ENCODE measurements around the gene HES5. TPM values are rescaled to one million over a fixed set of nuclear protein-coding genes. Genes with fewer than 3 reads are reported as not detected.

The HES5 gene
- total RNA-seq, 2 donors from 2014 or later, result not detected

DNA sequence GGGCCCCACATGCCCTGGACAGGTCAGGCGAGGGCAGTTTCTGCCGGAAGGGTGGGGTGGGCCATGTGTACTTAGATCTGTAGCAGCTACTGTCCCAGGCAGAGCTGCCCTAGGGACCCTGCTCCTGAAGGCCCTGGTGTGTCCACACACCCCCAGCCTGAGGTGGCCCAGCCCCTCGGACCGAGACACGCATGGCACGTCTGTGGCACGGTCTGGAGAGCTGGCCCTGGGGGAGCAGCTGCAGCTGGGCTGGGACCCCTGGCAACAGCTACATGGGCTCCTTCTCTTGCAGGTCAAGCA, 28.3 kb downstream of the HES5 start:
- Mint-ChIP-seq H3K27me3 (no peaks in the 10 kb centered on the region), H3K4me3 (no peak overlapping the region), H3K27ac (no peak overlapping the region), H3K4me1 (peaks cover 5% of the 10 kb centered on the region), H3K9me3 (no peaks in the 10 kb centered on the region), H3K36me3 (ENCODE audit: low read depth) (no peaks in the 10 kb centered on the region)
- no peak for ATAC-seq (replicated peaks)

DNA sequence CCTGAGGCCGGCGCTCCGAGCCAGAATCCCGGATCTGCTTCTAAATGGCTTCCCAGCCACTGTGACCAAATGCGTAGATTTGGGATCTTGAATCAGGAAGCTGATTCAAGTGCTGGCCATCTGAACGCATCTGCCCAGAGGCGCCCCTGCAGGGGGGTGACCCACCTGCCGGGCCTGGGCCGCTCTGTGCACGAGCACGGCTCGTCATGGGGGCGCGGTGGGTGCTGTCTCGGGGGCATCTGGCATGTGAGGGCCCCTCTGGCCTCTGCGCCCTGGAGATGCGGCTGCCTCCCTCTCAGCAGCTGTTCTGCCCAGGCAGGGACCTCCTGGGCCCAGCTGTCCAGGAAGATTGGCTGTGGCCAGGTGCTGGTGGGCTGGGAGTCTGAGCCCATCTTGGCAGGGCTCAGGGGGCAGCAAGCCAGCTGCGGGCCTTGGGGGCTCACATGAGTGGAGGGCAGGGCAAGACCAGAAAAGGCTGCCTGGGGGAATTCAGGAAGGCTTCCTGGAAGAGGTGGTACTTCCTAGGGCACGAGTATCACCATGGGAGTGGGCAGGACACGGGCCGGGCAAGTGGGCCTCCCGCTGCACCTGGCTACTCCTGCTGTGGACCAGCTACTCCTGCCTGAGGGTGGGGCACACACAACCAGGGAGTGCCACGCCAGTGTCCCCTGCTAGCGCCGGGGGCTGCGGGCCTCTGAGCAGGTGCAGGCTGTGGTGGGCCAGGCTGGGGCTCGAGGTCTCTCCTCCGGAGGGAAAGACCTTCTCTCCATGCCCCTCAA, 28.8 kb downstream of the HES5 start:
- Mint-ChIP-seq H3K4me1 (peaks cover 5% of the 10 kb centered on the region), H3K27ac (no peak overlapping the region), H3K36me3 (ENCODE audit: low read depth) (no peaks in the 10 kb centered on the region), H3K9me3 (no peaks in the 10 kb centered on the region), H3K27me3 (no peaks in the 10 kb centered on the region), H3K4me3 (no peak overlapping the region)
- ATAC-seq (replicated peaks), result no peak

DNA sequence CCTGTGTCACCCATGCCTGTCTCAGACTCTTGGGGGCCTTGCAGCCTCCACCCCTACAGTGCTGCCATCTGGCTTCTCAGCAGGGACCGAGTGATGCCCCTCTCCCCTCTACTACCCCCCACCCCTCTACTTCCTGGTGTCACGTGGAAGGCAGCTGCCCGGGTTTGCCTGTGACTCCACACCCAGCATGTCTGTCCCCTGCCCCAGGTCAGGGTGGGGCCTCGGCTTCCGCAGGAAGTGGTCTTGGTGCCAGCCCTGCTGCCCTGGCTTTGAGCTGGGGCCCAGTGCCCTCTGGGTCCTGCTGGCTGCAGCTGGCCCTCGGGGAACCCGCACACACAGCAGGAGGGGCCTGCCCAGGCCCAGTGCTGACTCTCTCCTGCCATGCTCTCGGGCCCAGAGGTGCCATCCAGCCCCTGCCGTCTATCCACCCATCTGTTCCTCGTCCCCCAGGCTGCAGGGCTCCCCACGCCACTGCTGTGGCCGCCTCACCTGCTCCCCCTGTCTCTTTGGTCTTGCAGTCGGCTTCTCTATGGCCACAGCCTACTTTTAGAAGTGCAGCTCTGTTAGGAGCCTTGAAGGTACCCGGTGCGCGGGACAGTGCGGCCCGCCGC, 30.0 kb downstream of the HES5 start:
- Mint-ChIP-seq H3K27ac (peak overlapping the region; percentile 79), H3K27me3 (no peaks in the 10 kb centered on the region), H3K36me3 (ENCODE audit: low read depth) (no peaks in the 10 kb centered on the region), H3K9me3 (no peaks in the 10 kb centered on the region), H3K4me3 (no peak overlapping the region), H3K4me1 (peaks cover 5% of the 10 kb centered on the region)
- ATAC-seq (replicated peaks), result peak; percentile 22

DNA sequence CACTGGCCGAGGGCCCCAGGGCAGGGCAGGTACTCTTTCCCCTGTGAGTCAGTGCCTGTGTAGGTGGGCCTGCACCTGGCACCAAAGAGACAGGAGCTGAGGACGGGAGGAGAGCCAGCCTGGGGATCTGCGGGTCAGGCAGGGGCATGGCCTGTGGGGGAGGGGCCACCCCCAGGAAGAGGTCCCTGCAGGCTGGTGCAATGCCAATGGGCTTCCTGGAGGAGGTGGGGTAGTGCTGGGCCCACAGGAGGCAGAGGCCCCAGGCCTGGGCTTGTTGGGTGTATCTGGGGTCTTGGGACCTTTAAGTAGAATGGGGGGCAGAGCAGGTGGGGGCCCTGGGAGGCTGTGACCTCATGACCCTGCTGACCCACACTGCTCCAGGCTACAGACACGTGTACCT, 30.8 kb downstream of the HES5 start:
- Mint-ChIP-seq H3K27me3 (no peaks in the 10 kb centered on the region), H3K4me1 (peaks cover 5% of the 10 kb centered on the region), H3K9me3 (no peaks in the 10 kb centered on the region), H3K36me3 (ENCODE audit: low read depth) (no peaks in the 10 kb centered on the region), H3K4me3 (no peak overlapping the region), H3K27ac (no peak overlapping the region)
- no peak for ATAC-seq (replicated peaks)

DNA sequence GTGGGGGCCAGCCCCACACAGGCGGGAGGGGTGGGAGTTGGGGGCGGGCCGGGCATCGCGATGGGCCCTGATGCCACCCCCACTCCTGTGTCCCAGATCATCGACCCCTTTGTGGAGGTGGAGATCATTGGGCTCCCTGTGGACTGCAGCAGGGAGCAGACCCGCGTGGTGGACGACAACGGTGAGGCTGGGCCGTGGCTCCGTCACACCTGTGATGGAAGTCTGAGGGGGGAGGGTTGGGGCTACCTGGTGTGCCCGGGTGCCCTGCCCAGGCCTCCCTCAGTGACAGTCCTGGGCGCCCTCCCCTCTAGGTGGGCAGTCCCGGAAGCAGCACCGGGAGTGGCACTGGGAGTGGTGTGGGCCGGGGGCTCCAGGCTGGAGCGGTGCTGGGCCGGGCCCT, 31.4 kb downstream of the HES5 start:
- no peak for ATAC-seq (replicated peaks)

DNA sequence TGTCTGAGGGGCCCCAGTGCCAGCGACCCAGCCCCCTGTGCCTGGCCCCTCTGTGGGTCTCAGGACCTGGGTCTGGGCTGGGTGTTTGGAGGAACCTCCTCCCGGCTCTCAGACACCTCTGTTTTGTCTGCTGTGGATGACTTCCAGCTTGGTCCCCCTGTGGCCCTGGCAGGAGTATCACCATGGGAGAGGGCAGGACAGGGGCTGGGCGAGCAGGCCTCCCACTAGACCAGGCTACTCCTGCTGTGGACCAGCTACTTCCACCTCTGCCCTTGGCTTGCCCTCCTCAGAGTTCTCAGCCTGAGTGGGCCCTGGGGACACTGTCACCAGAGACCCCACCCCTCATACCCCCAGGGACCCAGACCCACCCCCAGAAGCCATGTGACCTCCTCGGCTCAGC, 32.2 kb downstream of the HES5 start:
- Mint-ChIP-seq H3K4me1 (peaks cover 5% of the 10 kb centered on the region), H3K36me3 (ENCODE audit: low read depth) (no peaks in the 10 kb centered on the region), H3K4me3 (no peak overlapping the region), H3K9me3 (no peaks in the 10 kb centered on the region), H3K27me3 (no peaks in the 10 kb centered on the region), H3K27ac (no peak overlapping the region)
- no peak for ATAC-seq (replicated peaks)

More for the DNA sequence above, 31.4 kb downstream of the HES5 start:
- no peaks in the 10 kb centered on the region for H3K36me3 Mint-ChIP-seq (ENCODE audit: low read depth)
- H3K27ac Mint-ChIP-seq, result no peak overlapping the region
- H3K4me1 Mint-ChIP-seq, result peaks cover 5% of the 10 kb centered on the region
- H3K4me3 Mint-ChIP-seq, result no peak overlapping the region
- no peaks in the 10 kb centered on the region for H3K27me3 Mint-ChIP-seq
- no peaks in the 10 kb centered on the region for H3K9me3 Mint-ChIP-seq

DNA sequence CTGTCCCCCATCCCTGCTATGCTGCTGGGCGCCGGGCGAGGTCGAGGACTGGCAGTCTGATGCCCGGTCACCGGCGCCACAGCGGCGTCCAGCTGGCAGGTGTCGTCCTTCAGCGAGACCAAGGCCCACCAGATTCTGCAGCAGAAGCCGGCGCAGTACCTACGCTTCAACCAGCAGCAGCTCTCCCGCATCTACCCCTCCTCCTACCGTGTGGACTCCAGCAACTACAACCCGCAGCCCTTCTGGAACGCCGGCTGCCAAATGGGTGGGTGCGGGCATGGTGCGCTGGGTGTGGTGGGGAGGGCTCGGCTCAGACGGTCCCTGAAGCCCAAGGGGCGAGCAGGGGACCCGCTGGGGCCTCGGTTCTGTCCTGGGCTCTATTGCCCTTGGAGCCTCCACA, 33.3 kb downstream of the HES5 start:
- no peaks in the 10 kb centered on the region for H3K36me3 Mint-ChIP-seq (ENCODE audit: low read depth)
- H3K4me1 Mint-ChIP-seq, result peaks cover 5% of the 10 kb centered on the region
- H3K9me3 Mint-ChIP-seq, result no peaks in the 10 kb centered on the region
- no peak for ATAC-seq (replicated peaks)
- no peak overlapping the region for H3K27ac Mint-ChIP-seq
- H3K4me3 Mint-ChIP-seq, result no peak overlapping the region
- no peaks in the 10 kb centered on the region for H3K27me3 Mint-ChIP-seq

DNA sequence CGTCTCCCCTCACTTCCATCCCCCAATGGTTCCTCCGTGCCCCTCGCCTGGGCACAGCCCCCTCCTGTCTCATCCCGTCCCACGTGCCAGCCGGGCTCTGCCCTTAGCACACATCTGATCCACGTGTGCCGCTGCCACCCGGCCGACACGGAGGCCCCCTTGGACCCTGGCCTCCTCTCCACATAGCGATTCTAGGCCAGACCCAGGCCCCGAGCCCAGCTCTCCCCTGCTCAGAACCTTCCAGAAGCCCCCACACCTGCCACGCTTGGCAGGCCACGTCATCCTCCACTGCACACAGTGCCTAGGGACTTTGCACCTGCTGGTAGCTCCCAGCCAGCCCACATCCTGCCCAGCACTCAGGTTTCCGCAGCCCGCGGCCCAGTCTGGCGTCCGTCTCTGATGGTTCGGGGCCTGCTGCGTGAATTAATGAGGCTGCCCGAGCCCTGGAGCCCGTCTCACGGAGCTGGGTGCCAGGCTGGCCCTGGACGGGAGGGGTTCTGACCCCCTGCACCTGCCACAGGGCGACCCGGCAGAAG, 33.9 kb downstream of the HES5 start:
- no peak overlapping the region for H3K27ac Mint-ChIP-seq
- no peak for ATAC-seq (replicated peaks)
- no peaks in the 10 kb centered on the region for H3K9me3 Mint-ChIP-seq
- no peak overlapping the region for H3K4me3 Mint-ChIP-seq
- peaks cover 5% of the 10 kb centered on the region for H3K4me1 Mint-ChIP-seq
- no peaks in the 10 kb centered on the region for H3K36me3 Mint-ChIP-seq (ENCODE audit: low read depth)
- no peaks in the 10 kb centered on the region for H3K27me3 Mint-ChIP-seq

DNA sequence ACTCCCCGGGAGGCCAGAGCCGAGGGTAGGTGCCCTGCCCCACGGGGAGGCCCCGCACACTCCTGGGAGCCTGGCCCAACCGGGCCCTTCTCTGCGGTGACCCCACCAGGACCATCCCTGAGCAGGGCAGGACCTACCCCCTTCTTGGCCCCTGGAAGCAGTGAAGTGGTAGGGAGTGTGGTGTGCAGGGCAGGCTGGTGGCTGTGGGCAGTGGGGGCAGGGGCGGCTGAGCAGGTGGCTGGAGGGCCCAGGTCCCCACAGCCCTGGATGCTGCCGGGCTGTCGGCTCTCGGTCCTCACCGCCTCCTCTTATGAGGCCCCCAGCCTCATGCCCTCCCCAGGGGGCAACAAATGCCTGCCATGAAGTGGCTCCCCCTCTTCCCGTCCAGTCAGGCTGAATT, 34.5 kb downstream of the HES5 start:
- H3K27me3 Mint-ChIP-seq, result no peaks in the 10 kb centered on the region
- H3K36me3 Mint-ChIP-seq (ENCODE audit: low read depth), result no peaks in the 10 kb centered on the region
- H3K4me1 Mint-ChIP-seq, result peaks cover 5% of the 10 kb centered on the region
- H3K4me3 Mint-ChIP-seq, result no peak overlapping the region
- no peak for ATAC-seq (replicated peaks)
- no peak overlapping the region for H3K27ac Mint-ChIP-seq
- H3K9me3 Mint-ChIP-seq, result no peaks in the 10 kb centered on the region

DNA sequence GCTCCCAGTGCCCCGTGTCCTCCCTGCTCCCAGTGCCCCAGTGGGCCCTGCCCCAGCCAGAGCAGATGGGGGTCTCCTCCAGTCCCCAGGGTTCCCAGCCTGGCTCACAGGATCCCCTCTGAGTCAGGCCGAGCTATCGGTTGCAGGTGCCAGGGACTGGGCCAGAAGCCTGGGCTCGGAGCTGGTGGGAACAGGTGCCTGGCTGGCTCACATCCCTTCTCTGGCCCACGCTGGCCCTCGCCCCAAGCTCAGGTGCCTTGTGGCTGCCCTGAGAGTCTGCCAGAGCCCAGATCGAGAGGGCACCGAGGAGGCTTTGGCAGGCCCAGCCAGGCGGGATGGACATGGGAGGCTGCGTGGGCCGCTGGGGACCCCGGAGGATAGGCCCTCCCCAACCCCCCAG, 35.0 kb downstream of the HES5 start:
- H3K27me3 Mint-ChIP-seq, result no peaks in the 10 kb centered on the region
- H3K9me3 Mint-ChIP-seq, result no peaks in the 10 kb centered on the region
- H3K4me3 Mint-ChIP-seq, result no peak overlapping the region
- H3K27ac Mint-ChIP-seq, result no peak overlapping the region
- H3K36me3 Mint-ChIP-seq (ENCODE audit: low read depth), result no peaks in the 10 kb centered on the region
- no peak for ATAC-seq (replicated peaks)
- H3K4me1 Mint-ChIP-seq, result peaks cover under 1% of the 10 kb centered on the region

DNA sequence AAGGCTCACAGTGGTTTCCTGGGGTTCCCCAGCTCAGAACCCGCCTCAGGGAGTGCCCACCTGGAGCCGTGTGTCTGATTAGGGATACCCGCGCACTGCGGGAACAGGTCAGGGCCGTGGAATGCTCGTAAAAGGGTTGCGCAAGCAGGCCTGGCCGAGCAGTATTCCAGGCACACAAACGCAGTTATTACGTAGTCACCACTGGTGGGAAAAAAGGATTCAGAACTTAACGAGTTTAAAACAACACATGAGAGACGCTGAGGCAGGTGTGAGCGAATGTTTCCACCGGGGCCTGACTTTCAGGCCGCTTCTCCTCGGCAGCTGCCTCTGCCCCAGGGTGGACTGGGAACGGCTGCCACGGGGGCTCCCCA, 35.8 kb downstream of the HES5 start:
- H3K4me1 Mint-ChIP-seq, result no peaks in the 10 kb centered on the region
- ATAC-seq (replicated peaks), result no peak
- H3K9me3 Mint-ChIP-seq, result no peaks in the 10 kb centered on the region
- no peak overlapping the region for H3K4me3 Mint-ChIP-seq
- no peaks in the 10 kb centered on the region for H3K36me3 Mint-ChIP-seq (ENCODE audit: low read depth)
- H3K27ac Mint-ChIP-seq, result peak overlapping the region; percentile 30
- H3K27me3 Mint-ChIP-seq, result no peaks in the 10 kb centered on the region

DNA sequence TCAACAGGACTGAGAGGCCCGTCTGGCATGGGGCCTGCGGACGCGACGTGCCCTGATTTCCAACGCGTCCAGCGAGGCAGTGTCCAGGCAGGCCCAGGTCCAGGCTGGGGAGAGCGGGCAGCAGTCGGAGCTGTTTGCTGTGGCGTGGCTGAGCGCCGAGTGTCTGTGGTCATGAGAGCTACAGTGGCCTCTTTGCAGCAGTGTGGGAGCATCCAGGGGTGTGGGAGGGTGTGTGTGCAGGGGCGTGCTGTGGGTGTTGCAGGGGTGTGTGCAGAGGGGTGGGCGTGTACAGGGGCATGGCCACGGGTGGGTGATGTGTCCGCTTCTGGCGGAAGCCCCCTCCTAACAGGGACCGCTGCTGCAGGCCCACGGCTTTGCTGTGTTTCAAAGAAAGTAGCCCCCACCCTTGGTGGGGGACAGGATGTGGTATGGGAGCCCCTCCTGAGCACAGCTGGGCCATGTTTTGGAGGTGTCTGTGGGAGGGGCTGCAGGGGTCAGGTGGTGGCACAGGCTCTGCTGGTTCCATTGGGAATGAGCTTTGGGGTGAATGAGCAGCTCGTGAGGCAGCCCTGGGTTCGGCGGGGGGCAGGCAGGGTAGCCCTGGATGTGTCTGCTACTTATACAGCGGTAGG, 36.3 kb downstream of the HES5 start:
- no peaks in the 10 kb centered on the region for H3K27me3 Mint-ChIP-seq
- no peak overlapping the region for H3K4me3 Mint-ChIP-seq
- H3K27ac Mint-ChIP-seq, result peak overlapping the region; percentile 30

DNA sequence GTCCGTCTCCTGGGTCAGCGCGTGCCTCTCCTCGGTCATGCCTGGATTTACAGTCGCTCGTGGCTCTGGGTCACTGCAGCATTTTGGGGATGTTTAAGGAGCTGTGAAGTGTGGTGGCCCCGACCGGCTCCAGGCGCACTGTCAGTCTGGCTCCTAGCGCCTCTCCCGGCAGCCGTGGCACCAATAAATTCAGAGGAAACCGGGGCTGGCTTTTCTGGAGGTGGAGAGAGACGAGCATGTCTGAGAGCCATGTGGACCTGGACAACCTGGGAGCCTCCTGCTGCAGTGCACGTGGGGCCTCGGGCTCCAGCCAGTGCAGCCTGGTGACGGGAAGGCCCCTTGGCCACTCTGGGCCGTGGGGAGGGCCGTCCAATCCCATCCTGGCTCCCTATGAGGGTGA, 36.8 kb downstream of the HES5 start:
- no peak for ATAC-seq (replicated peaks)
- no peaks in the 10 kb centered on the region for H3K27me3 Mint-ChIP-seq
- peaks cover 7% of the 10 kb centered on the region for H3K9me3 Mint-ChIP-seq
- no peaks in the 10 kb centered on the region for H3K4me1 Mint-ChIP-seq
- no peaks in the 10 kb centered on the region for H3K36me3 Mint-ChIP-seq (ENCODE audit: low read depth)
- H3K4me3 Mint-ChIP-seq, result no peak overlapping the region
- H3K27ac Mint-ChIP-seq, result no peak overlapping the region

More for the DNA sequence above, 36.3 kb downstream of the HES5 start:
- Mint-ChIP-seq H3K9me3 (peaks cover 3% of the 10 kb centered on the region), H3K36me3 (ENCODE audit: low read depth) (no peaks in the 10 kb centered on the region), H3K4me1 (no peaks in the 10 kb centered on the region)
- no peak for ATAC-seq (replicated peaks)

DNA sequence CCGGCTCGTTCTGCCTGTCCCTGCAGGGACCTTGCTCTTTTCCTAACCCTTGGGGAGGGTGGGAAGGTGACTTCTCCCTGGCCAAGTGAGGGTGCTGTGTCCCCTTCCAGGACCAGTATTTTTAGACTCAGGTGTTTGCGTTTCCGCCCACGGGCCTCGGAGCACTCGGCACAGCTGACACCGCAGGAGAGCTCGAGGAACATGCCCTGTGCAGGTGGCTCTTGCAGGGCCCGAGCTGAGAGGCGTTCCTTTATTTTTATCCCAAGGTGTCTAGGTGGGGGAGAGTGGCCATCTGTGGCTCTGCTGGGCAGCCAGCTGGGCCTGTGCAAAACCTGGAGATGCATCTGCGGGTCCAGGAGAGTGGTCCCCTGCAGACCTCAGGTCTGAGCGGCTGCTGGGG, 38.0 kb downstream of the HES5 start:
- Mint-ChIP-seq H3K4me1 (no peaks in the 10 kb centered on the region), H3K27ac (no peak overlapping the region), H3K9me3 (peaks cover 12% of the 10 kb centered on the region), H3K27me3 (no peaks in the 10 kb centered on the region), H3K36me3 (ENCODE audit: low read depth) (peaks cover 5% of the 10 kb centered on the region), H3K4me3 (no peak overlapping the region)
- ATAC-seq (replicated peaks), result no peak

DNA sequence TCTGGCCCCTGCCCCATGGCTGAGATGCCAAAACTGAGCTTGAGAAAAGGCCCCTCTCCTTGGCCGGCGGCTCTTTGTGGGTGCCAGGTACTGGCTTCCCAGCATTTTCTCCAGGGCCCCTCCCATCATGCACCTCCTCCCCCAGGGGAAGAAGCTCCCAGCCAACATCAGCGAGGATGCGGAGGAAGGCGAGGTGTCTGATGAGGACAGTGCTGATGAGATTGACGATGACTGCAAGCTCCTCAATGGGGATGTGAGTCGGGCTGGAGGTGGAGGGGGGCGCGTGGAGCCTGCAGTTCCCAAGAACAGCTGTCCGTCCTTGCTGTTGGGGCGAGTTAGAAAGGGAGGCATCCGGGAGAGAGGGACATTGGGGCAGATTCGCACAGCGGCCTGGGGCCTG, 40.4 kb downstream of the HES5 start:
- no peaks in the 10 kb centered on the region for H3K27me3 Mint-ChIP-seq
- no peak for ATAC-seq (replicated peaks)
- H3K36me3 Mint-ChIP-seq (ENCODE audit: low read depth), result peaks cover 5% of the 10 kb centered on the region
- no peaks in the 10 kb centered on the region for H3K4me1 Mint-ChIP-seq
- H3K9me3 Mint-ChIP-seq, result peaks cover 12% of the 10 kb centered on the region
- no peak overlapping the region for H3K27ac Mint-ChIP-seq
- H3K4me3 Mint-ChIP-seq, result no peak overlapping the region

All from activated T-helper 17 cell treated with anti-CD3 and anti-CD28 coated beads, Interleukin-2, amount 50 U/mL, for 72 hours (primary cell).